Measurements from ENCODE around the gene ITGAE.

DNA sequence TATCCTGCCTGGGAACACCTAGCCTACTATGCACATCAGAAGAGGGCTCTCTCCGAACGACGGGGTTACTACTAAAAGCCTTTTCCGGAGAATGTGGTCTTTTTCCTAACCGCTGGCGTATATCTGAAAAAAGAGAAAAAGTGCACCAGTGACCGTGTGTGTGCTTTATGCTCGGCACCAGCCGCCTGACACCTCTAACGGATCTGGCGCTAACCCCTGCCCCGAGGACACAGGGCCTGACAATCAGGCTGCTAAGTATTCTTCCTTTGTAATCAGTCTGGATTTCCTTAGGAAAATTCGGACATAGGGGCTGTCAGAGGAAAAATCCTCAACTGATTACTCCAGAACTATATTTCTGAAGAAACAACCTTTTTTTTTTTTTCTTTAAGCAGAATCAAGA lies 13.4 kb upstream of the ITGAE start:
- no peak for TF ChIP-seq POLR2A (IDR thresholded peaks at IDR 0.05)
- TF ChIP-seq, protein P1, sequence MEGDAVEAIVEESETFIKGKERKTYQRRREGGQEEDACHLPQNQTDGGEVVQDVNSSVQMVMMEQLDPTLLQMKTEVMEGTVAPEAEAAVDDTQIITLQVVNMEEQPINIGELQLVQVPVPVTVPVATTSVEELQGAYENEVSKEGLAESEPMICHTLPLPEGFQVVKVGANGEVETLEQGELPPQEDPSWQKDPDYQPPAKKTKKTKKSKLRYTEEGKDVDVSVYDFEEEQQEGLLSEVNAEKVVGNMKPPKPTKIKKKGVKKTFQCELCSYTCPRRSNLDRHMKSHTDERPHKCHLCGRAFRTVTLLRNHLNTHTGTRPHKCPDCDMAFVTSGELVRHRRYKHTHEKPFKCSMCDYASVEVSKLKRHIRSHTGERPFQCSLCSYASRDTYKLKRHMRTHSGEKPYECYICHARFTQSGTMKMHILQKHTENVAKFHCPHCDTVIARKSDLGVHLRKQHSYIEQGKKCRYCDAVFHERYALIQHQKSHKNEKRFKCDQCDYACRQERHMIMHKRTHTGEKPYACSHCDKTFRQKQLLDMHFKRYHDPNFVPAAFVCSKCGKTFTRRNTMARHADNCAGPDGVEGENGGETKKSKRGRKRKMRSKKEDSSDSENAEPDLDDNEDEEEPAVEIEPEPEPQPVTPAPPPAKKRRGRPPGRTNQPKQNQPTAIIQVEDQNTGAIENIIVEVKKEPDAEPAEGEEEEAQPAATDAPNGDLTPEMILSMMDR (IDR thresholded peaks at IDR 0.05): no peak
